Astrocyte of the cerebellum (primary cell): ENCODE results near the gene TJAP1.

Experiments used
- DNase-seq: peaks from one replicate; pipeline ENCODE4 v3.0.0-alpha.2; 2011; ENCODE audit warnings: low read depth
- H3K4me3 ChIP-seq: 2 replicates; pipeline ENCODE4 v1.5.1; 2011; ENCODE audit warnings: mild to moderate bottlenecking, low read depth, low read length, moderate library complexity
- in situ Hi-C: cut with HindIII; loops from 2 replicates; pipeline ENCODE4 v1.10.0; 2017; ENCODE audit warnings: low sequenced_read_pairs
- TF ChIP-seq, protein P1 (sequence below): IDR thresholded peaks from 2 replicates; pipeline ENCODE4 v1.5.1; 2012; ENCODE audit warnings: low read length, low read depth, moderate library complexity, mild to moderate bottlenecking; ENCODE audit errors: missing control alignments

Gene TJAP1

DNA sequence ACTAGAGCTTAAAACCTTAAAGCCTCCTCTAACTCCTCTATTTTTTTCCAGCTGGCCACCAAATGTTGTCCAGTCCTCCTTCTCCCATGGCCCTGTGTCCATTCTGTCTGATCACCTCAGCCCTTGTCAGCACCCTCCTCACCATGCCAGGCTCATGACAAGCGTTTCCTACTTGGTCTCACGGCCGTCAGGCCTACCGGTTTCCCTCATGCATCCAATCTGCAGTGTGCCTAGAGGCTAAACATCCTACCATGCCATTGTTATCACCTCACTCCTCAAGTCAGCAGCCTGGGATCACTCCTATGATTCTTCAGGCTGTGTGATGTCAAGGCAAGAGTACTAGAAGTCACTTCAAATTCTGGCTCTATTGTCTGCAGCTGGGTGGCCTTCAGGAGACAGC lies 9.6 kb upstream of the TJAP1 start:
- DNase-seq: no peak
- in situ Hi-C loops: no loop called here
- TF ChIP-seq, protein P1, sequence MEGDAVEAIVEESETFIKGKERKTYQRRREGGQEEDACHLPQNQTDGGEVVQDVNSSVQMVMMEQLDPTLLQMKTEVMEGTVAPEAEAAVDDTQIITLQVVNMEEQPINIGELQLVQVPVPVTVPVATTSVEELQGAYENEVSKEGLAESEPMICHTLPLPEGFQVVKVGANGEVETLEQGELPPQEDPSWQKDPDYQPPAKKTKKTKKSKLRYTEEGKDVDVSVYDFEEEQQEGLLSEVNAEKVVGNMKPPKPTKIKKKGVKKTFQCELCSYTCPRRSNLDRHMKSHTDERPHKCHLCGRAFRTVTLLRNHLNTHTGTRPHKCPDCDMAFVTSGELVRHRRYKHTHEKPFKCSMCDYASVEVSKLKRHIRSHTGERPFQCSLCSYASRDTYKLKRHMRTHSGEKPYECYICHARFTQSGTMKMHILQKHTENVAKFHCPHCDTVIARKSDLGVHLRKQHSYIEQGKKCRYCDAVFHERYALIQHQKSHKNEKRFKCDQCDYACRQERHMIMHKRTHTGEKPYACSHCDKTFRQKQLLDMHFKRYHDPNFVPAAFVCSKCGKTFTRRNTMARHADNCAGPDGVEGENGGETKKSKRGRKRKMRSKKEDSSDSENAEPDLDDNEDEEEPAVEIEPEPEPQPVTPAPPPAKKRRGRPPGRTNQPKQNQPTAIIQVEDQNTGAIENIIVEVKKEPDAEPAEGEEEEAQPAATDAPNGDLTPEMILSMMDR: no peak
- no peak overlapping the region for H3K4me3 ChIP-seq

DNA sequence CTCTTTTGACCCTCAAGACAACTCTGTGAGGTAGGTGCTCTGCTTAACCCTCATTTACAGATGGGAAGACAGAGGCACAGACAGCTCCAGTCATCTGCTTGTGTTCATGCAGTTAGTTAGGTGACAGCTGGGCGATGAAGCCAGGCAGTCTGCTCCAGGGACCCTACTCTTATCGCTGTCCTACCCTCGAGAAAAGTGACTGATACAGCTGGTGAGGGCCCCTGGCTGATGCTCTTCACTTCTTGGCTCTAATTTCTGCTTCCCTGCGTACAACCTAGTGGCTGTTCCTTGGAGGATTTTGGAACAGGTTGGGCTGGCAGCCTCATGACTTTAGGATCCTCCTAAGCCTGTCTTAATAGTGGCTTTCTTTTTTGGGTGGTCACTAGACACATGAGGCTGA lies 9.1 kb upstream of the TJAP1 start:
- in situ Hi-C loops: no loop called here
- TF ChIP-seq, protein P1: no peak
- H3K4me3 ChIP-seq: no peak overlapping the region
- no peak for DNase-seq

DNA sequence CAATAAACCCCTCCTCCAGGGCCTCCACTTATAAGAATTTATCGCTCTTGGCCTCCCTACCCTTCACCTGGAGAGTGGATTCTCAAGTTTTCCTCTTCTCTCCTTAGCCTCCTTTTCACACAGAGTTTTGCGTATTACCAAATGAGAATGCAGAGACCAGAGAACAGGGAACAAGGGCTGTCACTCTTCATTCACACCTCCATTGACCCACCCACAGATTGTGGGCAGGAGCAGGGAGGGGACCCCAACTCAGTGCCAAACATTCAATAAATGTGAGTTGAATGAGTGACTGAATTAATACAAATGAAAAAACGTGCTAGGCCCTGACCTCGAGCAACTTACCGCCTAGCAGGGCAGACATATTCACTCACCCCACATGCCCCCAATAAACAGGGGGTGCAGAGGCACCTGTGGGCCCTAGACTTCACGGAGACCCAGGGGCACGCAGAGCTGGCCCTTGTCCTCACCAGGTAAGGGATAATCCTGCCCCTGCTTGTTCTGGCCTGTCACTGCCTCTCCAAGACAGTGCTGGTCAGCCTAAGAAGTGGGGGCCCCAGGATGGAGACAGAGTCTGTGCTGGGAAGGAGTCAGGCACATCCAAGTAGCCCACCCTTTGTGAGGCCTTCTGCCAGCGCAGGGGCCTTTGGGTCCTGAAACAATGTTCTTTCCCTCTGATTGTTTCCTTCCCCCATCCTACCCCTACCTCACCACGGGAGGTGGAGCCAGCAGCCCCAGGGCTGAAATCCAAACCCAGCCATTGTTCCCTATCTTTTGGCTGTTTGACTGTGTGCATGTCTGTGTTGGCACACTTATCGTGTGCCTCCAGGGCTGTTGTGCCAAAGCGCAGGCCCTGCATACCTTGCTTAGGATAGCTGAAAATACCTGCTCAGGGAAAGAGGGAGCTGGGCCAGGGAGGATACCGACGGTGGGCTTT lies 8.4 kb upstream of the TJAP1 start:
- TF ChIP-seq, protein P1: no peak
- in situ Hi-C loops: no loop called here
- DNase-seq: no peak
- H3K4me3 ChIP-seq: no peak overlapping the region

DNA sequence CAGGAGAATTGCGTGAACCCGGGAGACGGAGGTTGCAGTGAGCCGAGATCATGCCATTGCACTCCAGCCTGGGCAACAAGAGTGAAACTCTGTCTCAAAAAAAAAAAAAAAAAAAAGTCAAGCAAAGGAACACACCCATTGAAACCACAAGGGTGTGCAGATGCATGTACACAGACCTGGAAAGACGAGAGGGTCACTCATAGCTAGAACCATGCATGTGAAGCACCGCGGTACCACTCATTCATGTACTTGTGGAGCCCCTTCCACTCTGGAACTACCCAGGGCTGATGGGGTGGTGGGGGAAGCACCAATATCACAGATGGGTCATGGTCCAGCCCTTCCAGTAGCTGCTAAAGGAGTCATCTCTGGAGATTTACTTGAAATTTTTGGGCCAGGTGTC lies 7.4 kb upstream of the TJAP1 start:
- TF ChIP-seq, protein P1: no peak
- DNase-seq: no peak
- in situ Hi-C loops: no loop called here
- H3K4me3 ChIP-seq: no peak overlapping the region

DNA sequence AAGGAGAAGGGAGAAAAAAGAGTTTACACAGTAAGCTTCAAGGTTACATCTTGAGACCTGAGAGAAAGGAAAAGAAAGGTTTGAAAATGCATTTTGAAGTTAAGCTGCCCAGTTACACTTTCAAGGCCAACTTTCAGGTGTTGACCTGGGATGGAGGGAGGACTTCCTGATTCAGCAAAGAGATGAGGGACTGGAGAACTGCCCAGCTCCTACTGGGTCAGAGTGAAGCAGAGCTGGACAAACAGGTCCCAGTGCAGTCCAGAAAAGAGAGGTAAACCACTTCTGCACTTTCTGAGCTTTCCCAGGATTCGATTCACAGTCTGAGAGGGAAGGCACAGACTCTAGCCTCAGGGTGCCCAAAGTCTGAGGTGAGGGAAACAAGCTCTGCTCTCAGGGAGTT lies 6.0 kb upstream of the TJAP1 start:
- TF ChIP-seq, protein P1: no peak
- in situ Hi-C loops: no loop called here
- H3K4me3 ChIP-seq: no peak overlapping the region
- DNase-seq: no peak

DNA sequence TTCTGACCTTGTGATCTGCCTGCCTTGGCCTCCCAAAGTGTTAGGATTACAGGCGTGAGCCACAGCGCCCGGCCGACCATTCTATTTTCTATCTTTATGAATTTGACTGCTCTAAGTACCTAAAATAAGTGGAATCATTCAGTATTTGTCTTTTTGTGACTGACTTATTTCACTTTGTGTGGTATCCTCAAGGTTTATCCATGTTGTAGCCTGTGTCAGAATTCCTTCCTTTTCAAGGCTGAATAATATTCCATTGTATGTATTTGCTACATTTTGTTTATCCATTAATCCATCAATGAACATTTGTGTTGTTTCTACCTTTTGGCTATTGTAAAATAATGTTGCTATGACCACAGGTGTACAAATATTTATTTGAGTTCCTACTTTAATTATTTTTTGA lies 4.9 kb upstream of the TJAP1 start:
- DNase-seq: no peak
- H3K4me3 ChIP-seq: no peak overlapping the region
- TF ChIP-seq, protein P1: no peak
- in situ Hi-C loops: no loop called here
